Lower lobe of right lung (tissue), 2 donors: ENCODE data around the gene NELFCD. TPM values are rescaled to one million over a fixed set of nuclear protein-coding genes. Genes with fewer than 3 reads are reported as not detected.
A peak's percentile ranks its signal among the peaks of the same experiment; 100 is the strongest.

Source experiments
- ATAC-seq, 2 donors: fragments of 200-7000 bp; cut with Tn5 transposase; one replicate each; pipeline ENCODE4 v1.9.1; 2020 to 2022; ENCODE audit warnings: mild to moderate bottlenecking in 2 of 2, moderate library complexity in 2 of 2
- DNase-seq: peaks from one replicate; pipeline ENCODE4 v3.0.0-alpha.2; 2020
- H3K27ac ChIP-seq: fragments of 200-600 bp; one replicate; pipeline ENCODE4 v1.8.0; 2022
- H3K27me3 ChIP-seq: fragments of 200-600 bp; one replicate; pipeline ENCODE4 v1.8.0; 2022; ENCODE audit warnings: low read depth
- H3K36me3 ChIP-seq: fragments of 200-600 bp; one replicate; pipeline ENCODE4 v1.8.0; 2022; ENCODE audit warnings: mild to moderate bottlenecking
- H3K4me1 ChIP-seq: fragments of 200-600 bp; one replicate; pipeline ENCODE4 v1.8.0; 2022
- H3K4me3 ChIP-seq: fragments of 200-600 bp; one replicate; pipeline ENCODE4 v1.8.0; 2022; ENCODE audit warnings: mild to moderate bottlenecking
- H3K9me3 ChIP-seq: fragments of 200-600 bp; one replicate; pipeline ENCODE4 v1.8.0; 2022
- intact Hi-C: fragments of 100-400 bp; cut with DNase I; formaldehyde crosslinking; loops from one replicate; pipeline ENCODE4 v1.11.0; 2022
- total RNA-seq: library from RNA; stranded (reverse); fragmentation: NEBNext Ultra II Directional; extraction: Animal tissue kit (Norgen Biotek cat#: 25700); gene quantifications from one replicate; pipeline ENCODE4 v1.2.1, GENCODE V29; 2021
- TF ChIP-seq, protein P1 (sequence below): fragments of 200-600 bp; IDR thresholded peaks from one replicate; pipeline ENCODE4 v1.8.0; 2022; ENCODE audit warnings: antibody characterized with exemption, mild to moderate bottlenecking
- donor health status: DM: no; HTN: yes; CAD: no; lungs with severe emphysema.

The NELFCD gene
- total RNA-seq, 1 donor from 2014 or later: 54.1 TPM

DNA sequence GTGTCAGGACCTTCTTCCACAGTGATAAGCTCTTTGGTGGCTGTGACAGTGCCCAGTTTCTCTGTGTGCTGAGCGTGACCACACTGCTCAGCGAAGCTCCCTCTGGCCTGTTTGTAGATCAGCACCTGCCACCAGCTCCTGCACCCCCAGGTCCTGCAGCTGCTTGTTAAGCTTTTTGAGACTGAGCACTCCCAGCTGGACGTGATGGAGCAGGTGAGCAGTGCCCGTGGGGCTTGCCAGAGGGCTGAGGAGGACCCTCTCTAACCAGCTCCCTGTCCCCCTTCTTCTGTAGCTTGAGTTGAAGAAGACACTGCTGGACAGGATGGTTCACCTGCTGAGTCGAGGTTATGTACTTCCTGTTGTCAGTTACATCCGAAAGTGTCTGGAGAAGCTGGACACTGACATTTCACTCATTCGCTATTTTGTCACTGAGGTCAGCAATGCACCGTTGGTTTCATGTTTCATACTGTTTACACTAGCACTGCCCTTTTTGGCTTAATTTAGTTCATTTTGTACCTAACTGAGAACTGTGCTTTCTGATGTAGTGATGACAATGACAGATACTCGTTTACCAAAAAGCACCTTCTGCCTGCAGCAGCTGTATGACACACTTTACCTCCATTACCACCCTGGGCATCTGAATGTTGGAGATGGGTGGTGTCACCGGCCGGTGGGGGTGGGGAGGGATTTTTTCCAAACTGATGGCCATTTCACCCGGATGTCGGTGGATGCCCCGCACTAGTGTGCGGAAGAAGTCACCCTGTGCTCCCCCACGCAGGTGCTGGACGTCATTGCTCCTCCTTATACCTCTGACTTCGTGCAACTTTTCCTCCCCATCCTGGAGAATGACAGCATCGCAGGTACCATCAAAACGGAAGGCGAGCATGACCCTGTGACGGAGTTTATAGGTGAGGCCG lies 12.5 kb downstream of the NELFCD start:
- ATAC-seq (no peak), DNase-seq (no peak)
- H3K4me3 ChIP-seq: no peak overlapping the region
- intact Hi-C loops: no loop called here
- no peaks in the 10 kb centered on the region for H3K9me3 ChIP-seq
- H3K27me3 ChIP-seq: no peaks in the 10 kb centered on the region
- TF ChIP-seq, protein P1, sequence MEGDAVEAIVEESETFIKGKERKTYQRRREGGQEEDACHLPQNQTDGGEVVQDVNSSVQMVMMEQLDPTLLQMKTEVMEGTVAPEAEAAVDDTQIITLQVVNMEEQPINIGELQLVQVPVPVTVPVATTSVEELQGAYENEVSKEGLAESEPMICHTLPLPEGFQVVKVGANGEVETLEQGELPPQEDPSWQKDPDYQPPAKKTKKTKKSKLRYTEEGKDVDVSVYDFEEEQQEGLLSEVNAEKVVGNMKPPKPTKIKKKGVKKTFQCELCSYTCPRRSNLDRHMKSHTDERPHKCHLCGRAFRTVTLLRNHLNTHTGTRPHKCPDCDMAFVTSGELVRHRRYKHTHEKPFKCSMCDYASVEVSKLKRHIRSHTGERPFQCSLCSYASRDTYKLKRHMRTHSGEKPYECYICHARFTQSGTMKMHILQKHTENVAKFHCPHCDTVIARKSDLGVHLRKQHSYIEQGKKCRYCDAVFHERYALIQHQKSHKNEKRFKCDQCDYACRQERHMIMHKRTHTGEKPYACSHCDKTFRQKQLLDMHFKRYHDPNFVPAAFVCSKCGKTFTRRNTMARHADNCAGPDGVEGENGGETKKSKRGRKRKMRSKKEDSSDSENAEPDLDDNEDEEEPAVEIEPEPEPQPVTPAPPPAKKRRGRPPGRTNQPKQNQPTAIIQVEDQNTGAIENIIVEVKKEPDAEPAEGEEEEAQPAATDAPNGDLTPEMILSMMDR: no peak
- peaks cover 100% of the 10 kb centered on the region for H3K36me3 ChIP-seq
- no peaks in the 10 kb centered on the region for H3K4me1 ChIP-seq
- H3K27ac ChIP-seq: no peak overlapping the region

DNA sequence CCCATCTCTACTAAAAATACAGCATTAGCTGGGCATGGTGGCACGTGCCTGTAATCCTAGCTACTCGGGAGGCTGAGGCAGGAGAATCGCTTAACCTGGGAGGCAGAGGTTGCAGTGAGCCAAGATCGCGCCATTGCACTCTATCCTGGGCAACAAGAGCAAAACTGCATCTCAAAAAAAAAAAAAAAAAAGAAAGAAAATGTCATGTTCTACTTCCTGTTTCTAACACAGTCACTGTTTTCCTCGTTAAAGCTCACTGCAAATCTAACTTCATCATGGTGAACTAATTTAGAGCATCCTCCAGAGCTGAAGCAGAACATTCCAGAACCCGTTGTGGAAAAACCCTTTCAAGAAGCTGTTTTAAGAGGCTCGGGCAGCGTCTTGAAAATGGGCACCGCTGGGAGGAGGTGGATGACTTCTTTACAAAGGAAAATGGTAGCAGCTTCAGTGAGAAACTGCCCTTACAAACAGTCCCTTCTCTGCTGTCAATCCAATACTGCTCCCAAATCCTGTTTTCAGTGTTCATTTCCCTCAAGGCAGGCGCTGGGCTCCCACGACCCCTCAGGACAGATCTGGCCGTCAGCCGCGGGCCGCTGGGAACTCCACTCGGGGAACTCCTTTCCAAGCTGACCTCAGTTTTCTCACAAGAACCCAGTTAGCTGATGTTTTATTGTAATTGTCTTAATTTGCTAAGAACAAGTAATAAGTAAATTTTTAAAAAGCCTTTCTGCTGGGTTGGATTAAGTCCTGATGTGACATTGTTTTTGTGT lies 13.5 kb downstream of the NELFCD start:
- intact Hi-C loops: no loop called here
- Histone ChIP-seq H3K4me3 (no peak overlapping the region), H3K27me3 (no peaks in the 10 kb centered on the region), H3K4me1 (no peaks in the 10 kb centered on the region), H3K27ac (no peak overlapping the region), H3K36me3 (peaks cover 100% of the 10 kb centered on the region), H3K9me3 (no peaks in the 10 kb centered on the region)
- no peak for ATAC-seq
- TF ChIP-seq, protein P1: no peak
- DNase-seq: no peak

DNA sequence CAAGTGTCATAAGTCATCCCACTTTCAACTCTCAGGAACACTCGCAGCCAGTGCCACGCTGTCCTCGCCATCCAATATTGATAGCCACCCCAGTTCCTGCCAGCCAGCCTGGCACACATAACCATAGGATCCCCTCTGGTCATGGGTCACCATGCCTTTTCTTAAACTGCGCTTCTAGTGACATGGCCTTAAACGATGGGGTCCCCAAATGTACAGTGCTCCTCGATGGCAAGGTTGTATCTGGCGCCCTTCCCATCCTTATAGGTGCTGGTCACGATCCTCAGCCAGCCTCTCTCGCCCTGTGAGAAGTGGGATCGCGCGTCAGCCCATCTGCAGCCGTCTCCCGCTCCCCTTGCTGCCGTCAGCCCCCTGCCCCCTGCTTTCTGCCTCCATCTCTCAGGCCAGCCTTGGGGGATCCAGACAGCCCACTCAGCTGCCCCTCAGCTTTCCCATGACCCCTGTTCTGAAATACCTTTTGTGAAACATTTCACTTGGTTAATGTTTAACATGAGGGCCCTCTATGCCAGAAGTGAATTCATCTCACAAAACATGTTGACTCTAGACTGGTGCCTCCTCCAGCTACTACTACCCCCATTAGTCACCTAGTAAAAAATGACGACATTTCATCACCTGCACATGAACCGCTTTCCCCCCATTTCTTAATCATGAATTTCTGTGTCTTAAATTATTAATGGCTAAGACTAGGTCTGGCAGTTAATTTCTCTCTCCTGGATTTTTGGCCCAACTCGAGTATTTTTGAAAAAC lies 14.6 kb downstream of the NELFCD start:
- no peak for DNase-seq
- no peak overlapping the region for H3K4me3 ChIP-seq
- TF ChIP-seq, protein P1: no peak
- no peak overlapping the region for H3K27ac ChIP-seq
- no peaks in the 10 kb centered on the region for H3K9me3 ChIP-seq
- ATAC-seq: peak in 1 of 2 donors; percentile 38
- H3K4me1 ChIP-seq: no peaks in the 10 kb centered on the region
- intact Hi-C loops: no loop called here
- no peaks in the 10 kb centered on the region for H3K27me3 ChIP-seq
- H3K36me3 ChIP-seq: peaks cover 98% of the 10 kb centered on the region

DNA sequence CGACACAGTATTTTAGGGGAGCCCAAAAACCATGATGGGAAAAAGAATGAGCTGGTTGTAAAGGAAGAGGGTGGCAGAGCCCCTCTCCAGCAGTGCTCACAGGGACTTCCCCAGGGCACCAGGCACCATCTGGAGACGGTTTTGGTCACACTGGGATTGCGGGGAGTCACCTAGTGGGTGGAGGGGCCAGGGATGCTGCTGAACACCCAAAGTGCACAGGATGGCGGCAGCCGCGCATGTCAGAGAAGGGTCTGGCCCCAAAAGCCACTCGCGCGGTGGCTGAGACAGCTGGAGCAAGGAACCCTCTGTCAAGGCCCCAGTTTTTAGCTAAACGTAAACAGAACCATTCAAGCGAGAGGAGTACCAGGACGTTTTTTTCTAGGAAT lies 15.2 kb downstream of the NELFCD start:
- ATAC-seq: no peak
- H3K4me3 ChIP-seq: no peak overlapping the region
- intact Hi-C loops: no loop called here
- TF ChIP-seq, protein P1: no peak
- DNase-seq: no peak
- H3K9me3 ChIP-seq: no peaks in the 10 kb centered on the region
- H3K27ac ChIP-seq: no peak overlapping the region
- H3K36me3 ChIP-seq: peaks cover 98% of the 10 kb centered on the region
- H3K27me3 ChIP-seq: no peaks in the 10 kb centered on the region
- H3K4me1 ChIP-seq: no peaks in the 10 kb centered on the region

DNA sequence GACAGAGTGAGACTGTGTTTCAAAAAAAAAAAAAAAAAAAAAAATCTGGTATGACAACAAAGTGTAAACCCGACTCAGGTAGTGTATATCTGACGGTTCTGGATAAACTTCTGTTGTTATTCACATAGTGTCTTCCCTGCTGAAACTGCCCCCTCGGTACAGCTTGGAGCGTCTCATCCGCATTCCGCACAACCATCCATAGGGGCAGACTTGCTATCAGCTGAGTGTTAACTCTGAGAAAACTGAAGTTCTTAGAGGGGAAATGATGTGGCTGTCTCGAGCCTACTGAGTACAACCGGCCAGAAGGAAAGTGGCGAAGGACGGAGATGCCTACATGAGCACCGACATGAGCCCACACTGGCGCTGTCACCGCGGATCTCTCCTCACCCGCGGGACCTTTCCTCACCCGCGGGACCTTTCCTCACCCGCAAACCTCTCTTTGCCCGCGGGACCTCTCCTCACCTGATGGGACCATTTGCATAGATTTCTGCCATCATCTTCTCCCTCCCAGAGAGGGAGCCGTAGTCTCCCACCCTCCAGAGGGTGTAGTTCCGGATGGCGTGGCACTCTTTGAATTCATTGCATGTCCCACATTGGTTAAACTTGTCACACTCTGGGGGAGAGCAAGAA lies 16.2 kb downstream of the NELFCD start:
- Histone ChIP-seq H3K27ac (no peak overlapping the region), H3K27me3 (no peaks in the 10 kb centered on the region), H3K9me3 (no peaks in the 10 kb centered on the region), H3K36me3 (peaks cover 98% of the 10 kb centered on the region), H3K4me1 (no peaks in the 10 kb centered on the region), H3K4me3 (no peak overlapping the region)
- TF ChIP-seq, protein P1: no peak
- DNase-seq (no peak), ATAC-seq (no peak)
- intact Hi-C loops: no loop called here
